ENCODE data around the gene GSX2.

- TF ChIP-seq EZH2 (IDR thresholded peaks at IDR 0.05; ENCODE audit: insufficient read depth, poor library complexity, severe bottlenecking) (no peak), EZH2phosphoT487 (IDR thresholded peaks at IDR 0.05; ENCODE audit: insufficient read depth, low read depth) (no peak)
Observed at GRCh38 chr4:54085284-54085683, 14.7 kb upstream of the GSX2 start.

All from GM23248 (cell line).